Aorta (tissue), 5 donors: Measurements from ENCODE around the gene KCNN2. TPM values are rescaled to one million over a fixed set of nuclear protein-coding genes. Genes with fewer than 3 reads are reported as not detected.

ENCODE experiments used
- ATAC-seq: fragments of 200-7000 bp; cut with Tn5 transposase; one replicate; pipeline ENCODE4 v1.9.1; 2022; ENCODE audit warnings: moderate library complexity; ENCODE audit not compliant: low FRiP score
- DNase-seq, 2 donors: peaks; one replicate each; pipeline ENCODE4 v3.0.0-alpha.2; 2020
- H3K27ac ChIP-seq, 2 donors: one replicate each; pipeline ENCODE4 v1.5.1; 2013; ENCODE audit warnings: low read length in 2 of 2, mild to moderate bottlenecking in 2 of 2, moderate library complexity in 2 of 2, control low read depth in 1 of 2, inconsistent platforms in 1 of 2, low read depth in 1 of 2
- H3K27me3 ChIP-seq, 2 donors: one replicate each; pipeline ENCODE4 v1.6.1; 2013; ENCODE audit warnings: control low read depth in 1 of 2, low read length in 1 of 2, mild to moderate bottlenecking in 1 of 2, moderate library complexity in 1 of 2; ENCODE audit not compliant: insufficient read depth in 2 of 2, control insufficient read depth in 1 of 2
- H3K36me3 ChIP-seq, 2 donors: one replicate each; pipeline ENCODE4 v1.6.1; 2013; ENCODE audit warnings: control low read depth in 1 of 2, low read length in 1 of 2, mild to moderate bottlenecking in 1 of 2; ENCODE audit not compliant: insufficient read depth in 2 of 2, control insufficient read depth in 1 of 2
- H3K4me1 ChIP-seq, 2 donors: one replicate each; pipeline ENCODE4 v1.6.1; 2013; ENCODE audit warnings: low read length in 2 of 2, control low read depth in 1 of 2, mild to moderate bottlenecking in 1 of 2, moderate library complexity in 1 of 2; ENCODE audit not compliant: insufficient read depth in 2 of 2, control insufficient read depth in 1 of 2
- H3K4me3 ChIP-seq, 2 donors: one replicate each; pipeline ENCODE4 v1.5.1; 2013; ENCODE audit warnings: low read length in 2 of 2, control low read depth in 1 of 2, mild to moderate bottlenecking in 1 of 2
- H3K9me3 ChIP-seq: one replicate; pipeline ENCODE4 v1.6.1; 2013; ENCODE audit warnings: mild to moderate bottlenecking, low read length; ENCODE audit not compliant: control insufficient read depth
- WGBS, 2 donors: extraction: QIAGEN DNeasy Blood & Tissue Kit; methylation state at CpG; one replicate each; pipeline ENCODE4 v1.1.7; 2013; 5-methylcytosine and 5-hydroxymethylcytosine counted together
- intact Hi-C, 2 donors: fragments of 100-400 bp; cut with DNase I; formaldehyde crosslinking; loops; one replicate each; pipeline versions ENCODE4 v1.14.2 to v1.15.0; 2022
- polyA plus RNA-seq, 2 donors: library from polyadenylated mRNA; stranded (reverse); fragments of 200-250 nt; gene quantifications; one replicate each; pipeline ENCODE4 v1.2.3, GENCODE V29; 2013
- total RNA-seq, 2 donors: library from RNA; stranded (reverse); fragmentation: NEBNext Ultra II Directional; extraction: Animal tissue kit (Norgen Biotek cat#: 25700); gene quantifications; one replicate each; pipeline ENCODE4 v1.2.1, GENCODE V29; 2021
- donor health status: healthy with polysubstance abuse.
- donor health status: Bipolar disorder and iron deficiency.
- donor health status: DM: no; HTN: no; CAD: no.
- donor health status: DM: no; HTN: no; CAD: no.
- donor health status: DM: yes; HTN: yes; CAD: no.

KCNN2 gene
- total and polyA plus RNA-seq, 4 donors = 0.32 to 0.57 TPM; not detected in 2

- Histone ChIP-seq H3K9me3 (no peaks in the 10 kb centered on the region), H3K27ac (no peak overlapping the region), H3K27me3 (no peaks in the 10 kb centered on the region), H3K36me3 (no peaks in the 10 kb centered on the region), H3K4me1 (no peaks in the 10 kb centered on the region), H3K4me3 (no peak overlapping the region)
- intact Hi-C loops = no loop called here
- DNase-seq (no peak), ATAC-seq (no peak)
- 57 to 58% methylated on average over 7 of the region's 7 CpGs for WGBS, 2 donors
Measured at GRCh38 chr5:114377050-114377844, 15.4 kb downstream of the KCNN2 start.

- Histone ChIP-seq H3K4me1 (no peaks in the 10 kb centered on the region), H3K4me3 (no peak overlapping the region), H3K27ac (no peak overlapping the region), H3K27me3 (no peaks in the 10 kb centered on the region), H3K36me3 (no peaks in the 10 kb centered on the region), H3K9me3 (no peaks in the 10 kb centered on the region)
- DNase-seq (no peak), ATAC-seq (no peak)
- 72 to 73% methylated on average over 6 of the region's 6 CpGs for WGBS, 2 donors
- intact Hi-C loops = no loop called here
Measured at GRCh38 chr5:114377946-114378345, 16.1 kb downstream of the KCNN2 start.

DNA sequence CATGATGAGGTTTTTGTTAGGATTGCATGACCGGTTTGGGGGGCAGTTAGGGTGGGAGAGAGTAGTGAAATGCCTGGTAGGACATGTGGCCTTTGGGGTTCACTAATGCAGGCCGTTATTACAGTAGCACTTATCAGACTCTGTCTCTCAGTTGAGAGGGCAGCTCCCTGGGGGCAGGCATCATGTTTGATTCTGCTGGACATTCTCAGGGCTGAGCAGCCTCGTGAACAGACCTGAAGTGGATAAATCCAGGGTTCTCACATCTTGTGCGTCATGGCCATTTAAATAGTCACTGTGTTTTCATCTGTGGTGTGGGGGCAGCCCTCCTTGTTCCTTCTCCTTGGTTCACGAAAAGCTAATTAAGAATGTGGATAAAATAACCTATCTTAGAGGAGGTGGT lies 18.9 kb downstream of the KCNN2 start:
- H3K36me3 ChIP-seq = no peaks in the 10 kb centered on the region
- H3K27me3 ChIP-seq = no peaks in the 10 kb centered on the region
- H3K4me3 ChIP-seq = no peak overlapping the region
- H3K9me3 ChIP-seq = no peaks in the 10 kb centered on the region
- DNase-seq = no peak
- no peaks in the 10 kb centered on the region for H3K4me1 ChIP-seq
- 50 to 56% methylated on average over 5 of the region's 5 CpGs for WGBS, 2 donors
- no peak overlapping the region for H3K27ac ChIP-seq
- intact Hi-C loops = no loop called here
- ATAC-seq = no peak

DNA sequence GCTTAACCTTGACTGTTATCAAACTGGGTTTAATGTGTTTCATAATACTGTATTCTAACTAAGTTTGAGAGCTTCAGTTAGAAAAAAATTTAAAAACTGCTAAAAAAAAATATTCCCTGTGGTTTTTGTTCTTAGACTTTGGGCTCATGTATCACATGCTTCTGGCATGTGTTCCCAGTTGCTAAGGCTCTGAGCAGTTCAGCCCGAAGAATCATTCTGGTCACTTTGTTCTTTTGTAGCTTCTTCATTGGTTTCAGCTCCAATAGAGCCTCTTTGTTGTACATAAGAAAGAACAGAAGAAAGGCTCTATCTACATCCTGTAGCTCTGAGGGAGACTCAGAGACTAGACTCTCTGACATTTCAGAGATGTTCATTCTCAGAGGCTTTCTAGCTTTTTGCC lies 25.6 kb downstream of the KCNN2 start:
- Histone ChIP-seq H3K36me3 (no peaks in the 10 kb centered on the region), H3K27me3 (no peaks in the 10 kb centered on the region), H3K9me3 (no peaks in the 10 kb centered on the region), H3K27ac (no peak overlapping the region), H3K4me1 (no peaks in the 10 kb centered on the region), H3K4me3 (no peak overlapping the region)
- DNase-seq = no peak
- no peak for ATAC-seq
- WGBS, 2 donors = 36 to 56% methylated on average over 1 of the region's 1 CpG
- intact Hi-C loops = no loop called here

DNA sequence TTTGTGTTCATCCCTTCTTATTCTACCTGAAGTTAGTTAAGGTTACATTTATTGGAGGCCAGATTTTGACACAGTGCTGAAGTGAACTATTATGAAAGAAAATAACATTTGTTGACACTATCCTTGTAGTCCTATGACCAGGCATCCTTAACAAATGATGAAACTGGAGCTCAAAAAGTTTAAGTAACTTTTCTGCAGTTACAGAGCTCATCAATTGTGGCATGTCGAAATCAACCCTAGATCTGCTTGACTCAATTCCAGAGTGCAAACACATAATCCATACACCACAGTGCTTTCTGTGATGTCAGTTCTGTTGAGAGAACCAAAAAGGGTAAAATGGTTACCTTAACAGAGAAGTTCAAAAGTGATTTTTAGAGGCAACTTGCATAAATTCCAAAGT lies 28.6 kb downstream of the KCNN2 start:
- no peak for ATAC-seq
- Histone ChIP-seq H3K36me3 (no peaks in the 10 kb centered on the region), H3K4me1 (no peaks in the 10 kb centered on the region), H3K27me3 (no peaks in the 10 kb centered on the region), H3K9me3 (no peaks in the 10 kb centered on the region), H3K4me3 (no peak overlapping the region), H3K27ac (no peak overlapping the region)
- intact Hi-C loops = no loop called here
- 75 to 82% methylated on average over 1 of the region's 1 CpG for WGBS, 2 donors
- no peak for DNase-seq

- no peaks in the 10 kb centered on the region for H3K4me1 ChIP-seq
- DNase-seq (no peak), ATAC-seq (no peak)
- intact Hi-C loops = no loop called here
- H3K9me3 ChIP-seq = no peaks in the 10 kb centered on the region
- no peak overlapping the region for H3K27ac ChIP-seq
- no peak overlapping the region for H3K4me3 ChIP-seq
- H3K27me3 ChIP-seq = no peaks in the 10 kb centered on the region
- WGBS, 2 donors = 11 to 28% methylated on average over 1 of the region's 1 CpG
- no peaks in the 10 kb centered on the region for H3K36me3 ChIP-seq
Measured at GRCh38 chr5:114391321-114391720, 29.5 kb downstream of the KCNN2 start.

DNA sequence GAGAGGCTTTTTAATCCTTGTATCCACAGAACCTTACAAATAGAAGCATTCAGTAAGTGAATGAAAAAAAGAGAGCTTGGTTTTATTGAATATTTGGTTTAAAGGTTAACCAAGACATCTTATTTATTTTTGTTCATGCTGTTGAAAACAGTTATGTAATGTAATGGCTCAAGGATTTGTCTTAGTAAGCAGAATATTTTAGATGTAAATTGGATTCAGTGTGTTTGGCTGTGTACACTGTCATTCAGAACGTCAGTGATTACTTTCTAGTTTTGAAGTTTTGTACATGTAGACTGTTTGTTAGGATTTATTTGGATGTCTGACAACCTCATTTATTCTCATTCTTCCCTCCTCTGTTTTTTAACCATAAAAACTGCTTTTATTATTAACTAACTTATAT lies 31.3 kb downstream of the KCNN2 start:
- Histone ChIP-seq H3K4me3 (no peak overlapping the region), H3K36me3 (no peaks in the 10 kb centered on the region), H3K27me3 (no peaks in the 10 kb centered on the region), H3K9me3 (no peaks in the 10 kb centered on the region), H3K27ac (no peak overlapping the region), H3K4me1 (no peaks in the 10 kb centered on the region)
- intact Hi-C loops = no loop called here
- no peak for ATAC-seq
- no peak for DNase-seq
- WGBS, 2 donors = 48 to 52% methylated on average over 1 of the region's 1 CpG

DNA sequence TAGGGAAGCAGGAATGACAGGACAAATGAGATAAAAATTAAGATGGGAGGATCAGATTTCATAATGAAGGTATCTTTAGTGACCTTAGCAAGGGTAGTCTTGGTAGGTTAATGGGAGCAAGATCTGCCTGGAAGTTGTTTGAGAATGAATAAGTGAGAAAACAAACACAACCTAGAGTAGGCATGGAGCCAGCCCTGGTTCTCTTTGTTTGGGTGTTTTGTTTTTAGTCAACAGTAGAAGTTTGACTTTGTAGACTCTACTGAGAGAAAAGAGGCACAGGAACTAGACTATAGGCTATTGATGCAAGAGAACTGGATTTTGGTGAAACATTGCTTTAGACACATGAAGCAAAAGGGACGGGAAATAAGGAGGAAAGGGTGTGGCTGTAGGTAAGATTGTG lies 40.3 kb downstream of the KCNN2 start:
- intact Hi-C loops = no loop called here
- 74 to 79% methylated on average over 1 of the region's 1 CpG for WGBS, 2 donors
- H3K4me3 ChIP-seq = no peak overlapping the region
- DNase-seq (no peak), ATAC-seq (no peak)
- H3K9me3 ChIP-seq = peaks cover 2% of the 10 kb centered on the region
- H3K36me3 ChIP-seq = no peaks in the 10 kb centered on the region
- no peaks in the 10 kb centered on the region for H3K4me1 ChIP-seq
- H3K27ac ChIP-seq = no peak overlapping the region
- no peaks in the 10 kb centered on the region for H3K27me3 ChIP-seq

DNA sequence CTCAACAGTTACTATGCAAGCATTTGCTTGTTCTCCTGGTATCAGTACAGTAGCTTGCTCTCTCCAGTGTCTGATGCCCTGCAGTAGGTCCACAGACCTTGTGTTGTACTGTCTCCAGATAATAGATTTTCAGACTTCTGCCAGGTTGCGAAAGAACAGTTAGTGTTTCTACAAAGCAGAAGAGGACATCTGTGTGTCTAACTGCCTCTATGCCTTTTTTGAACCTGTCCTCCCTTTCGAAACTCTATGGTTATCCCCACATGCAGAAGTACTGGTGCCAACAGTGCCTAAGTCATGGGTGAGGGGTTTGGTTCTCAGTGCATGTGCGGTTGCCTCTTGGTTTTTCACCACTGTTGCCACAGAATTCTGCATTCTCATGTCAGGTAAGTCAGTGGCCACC lies 45.9 kb downstream of the KCNN2 start:
- Histone ChIP-seq H3K4me1 (no peaks in the 10 kb centered on the region), H3K9me3 (no peaks in the 10 kb centered on the region)
- ATAC-seq = no peak

More for the DNA sequence above, 45.9 kb downstream of the KCNN2 start:
- intact Hi-C loops = no loop called here
- no peak for DNase-seq
- 82 to 91% methylated on average over 3 of the region's 3 CpGs for WGBS, 2 donors
- H3K4me3 ChIP-seq = no peak overlapping the region
- H3K27ac ChIP-seq = no peak overlapping the region
- no peaks in the 10 kb centered on the region for H3K36me3 ChIP-seq
- no peaks in the 10 kb centered on the region for H3K27me3 ChIP-seq
